DMS114 treated with DMSO at 0.1 percent for 48 hours (cell line): Measurements from ENCODE around the gene NPSR1.
"Not testable (repeated sequence)": the region's sequence is repeated elsewhere in the genome, so short reads cannot be mapped to it uniquely, and the experiment has no call there.

Experiments
- DNase-seq: peaks from one replicate; lab custom pipeline; 2025; ENCODE audit not compliant: unreplicated experiment; lab: John Stamatoyannopoulos, UW

NPSR1 gene

GRCh38 chr7:34832020-34832419 is 174.0 kb downstream of the NPSR1 start:
- no peak for DNase-seq

GRCh38 chr7:34835901-34836600 is 178.0 kb downstream of the NPSR1 start:
- no peak for DNase-seq

GRCh38 chr7:34837316-34837715 is 179.3 kb downstream of the NPSR1 start:
- DNase-seq, result no peak

- no peak for DNase-seq
Observed at GRCh38 chr7:34837801-34838201, 179.8 kb downstream of the NPSR1 start.

- no peak for DNase-seq
Observed at GRCh38 chr7:34838329-34838728, 180.3 kb downstream of the NPSR1 start.

GRCh38 chr7:34839645-34840044 is 181.6 kb downstream of the NPSR1 start:
- no peak for DNase-seq

- no peak for DNase-seq
Observed at GRCh38 chr7:34840176-34840785, 182.3 kb downstream of the NPSR1 start.

GRCh38 chr7:34841326-34841725 is 183.3 kb downstream of the NPSR1 start:
- no peak for DNase-seq

GRCh38 chr7:34842782-34843181 is 184.8 kb downstream of the NPSR1 start:
- no peak for DNase-seq

- no peak for DNase-seq
Observed at GRCh38 chr7:34844406-34844805, 186.4 kb downstream of the NPSR1 start.

- no peak for DNase-seq
Observed at GRCh38 chr7:34844936-34845665, 187.1 kb downstream of the NPSR1 start.

- no peak for DNase-seq
Observed at GRCh38 chr7:34845666-34846361, 187.8 kb downstream of the NPSR1 start.

GRCh38 chr7:34846976-34847375 is 189.0 kb downstream of the NPSR1 start:
- no peak for DNase-seq

GRCh38 chr7:34848670-34849069 is 190.7 kb downstream of the NPSR1 start:
- no peak for DNase-seq

GRCh38 chr7:34849163-34849960 is 191.3 kb downstream of the NPSR1 start:
- no peak for DNase-seq

GRCh38 chr7:34849986-34850385 is 192.0 kb downstream of the NPSR1 start:
- no peak for DNase-seq

- DNase-seq, result no peak
Observed at GRCh38 chr7:34850681-34851080, 192.7 kb downstream of the NPSR1 start.

GRCh38 chr7:34851431-34851830 is 193.4 kb downstream of the NPSR1 start:
- DNase-seq, result no peak

GRCh38 chr7:34858444-34858843 is 200.4 kb downstream of the NPSR1 start:
- not testable (repeated sequence) for DNase-seq

GRCh38 chr7:34859281-34859680 is 201.3 kb downstream of the NPSR1 start:
- DNase-seq, result not testable (repeated sequence)

- not testable (repeated sequence) for DNase-seq
Observed at GRCh38 chr7:34866222-34866621, 208.2 kb downstream of the NPSR1 start.
